ENCODE measurements around the gene PROSER2.
"Not testable (repeated sequence)": the region's sequence is repeated elsewhere in the genome, so short reads cannot be mapped to it uniquely, and the experiment has no call there.

Gene PROSER2

DNA sequence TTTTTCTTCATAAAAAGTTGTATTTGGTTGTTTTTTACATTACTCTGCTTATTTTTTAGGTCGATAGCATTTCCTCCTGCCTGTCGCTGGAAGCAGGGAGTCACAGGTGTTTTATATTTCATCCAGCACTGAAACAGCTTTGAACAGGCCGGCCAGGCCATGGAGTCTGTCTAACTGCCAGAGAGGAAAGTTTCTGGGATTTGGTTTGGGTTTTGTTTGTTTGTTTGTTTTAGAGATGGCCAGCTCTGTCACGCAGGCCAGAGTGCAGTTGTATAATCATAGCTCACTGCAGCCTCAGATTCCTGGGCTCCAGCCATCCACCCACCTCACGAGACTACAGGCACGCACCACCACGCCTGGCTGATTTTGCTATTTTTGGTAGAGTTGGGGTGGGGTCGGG is 23.4 kb downstream of the PROSER2 start:
- POLR2A ChIA-PET (ENCODE audit: low non-redundant PET) = no interaction called here
- no peak overlapping the region for H3K27ac ChIP-seq
- CTCF ChIA-PET = interaction anchor here (0.6 kb wide), 1 partner anchor 28 kb away, joined by 3 read pairs; no protein-coding TSS in a partner anchor
- TF ChIP-seq, protein P1, sequence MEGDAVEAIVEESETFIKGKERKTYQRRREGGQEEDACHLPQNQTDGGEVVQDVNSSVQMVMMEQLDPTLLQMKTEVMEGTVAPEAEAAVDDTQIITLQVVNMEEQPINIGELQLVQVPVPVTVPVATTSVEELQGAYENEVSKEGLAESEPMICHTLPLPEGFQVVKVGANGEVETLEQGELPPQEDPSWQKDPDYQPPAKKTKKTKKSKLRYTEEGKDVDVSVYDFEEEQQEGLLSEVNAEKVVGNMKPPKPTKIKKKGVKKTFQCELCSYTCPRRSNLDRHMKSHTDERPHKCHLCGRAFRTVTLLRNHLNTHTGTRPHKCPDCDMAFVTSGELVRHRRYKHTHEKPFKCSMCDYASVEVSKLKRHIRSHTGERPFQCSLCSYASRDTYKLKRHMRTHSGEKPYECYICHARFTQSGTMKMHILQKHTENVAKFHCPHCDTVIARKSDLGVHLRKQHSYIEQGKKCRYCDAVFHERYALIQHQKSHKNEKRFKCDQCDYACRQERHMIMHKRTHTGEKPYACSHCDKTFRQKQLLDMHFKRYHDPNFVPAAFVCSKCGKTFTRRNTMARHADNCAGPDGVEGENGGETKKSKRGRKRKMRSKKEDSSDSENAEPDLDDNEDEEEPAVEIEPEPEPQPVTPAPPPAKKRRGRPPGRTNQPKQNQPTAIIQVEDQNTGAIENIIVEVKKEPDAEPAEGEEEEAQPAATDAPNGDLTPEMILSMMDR (conservative IDR thresholded peaks at IDR 0.05; ENCODE audit: low read depth) = no peak
- DNase-seq (ENCODE audit: low spot score) = no peak

DNA sequence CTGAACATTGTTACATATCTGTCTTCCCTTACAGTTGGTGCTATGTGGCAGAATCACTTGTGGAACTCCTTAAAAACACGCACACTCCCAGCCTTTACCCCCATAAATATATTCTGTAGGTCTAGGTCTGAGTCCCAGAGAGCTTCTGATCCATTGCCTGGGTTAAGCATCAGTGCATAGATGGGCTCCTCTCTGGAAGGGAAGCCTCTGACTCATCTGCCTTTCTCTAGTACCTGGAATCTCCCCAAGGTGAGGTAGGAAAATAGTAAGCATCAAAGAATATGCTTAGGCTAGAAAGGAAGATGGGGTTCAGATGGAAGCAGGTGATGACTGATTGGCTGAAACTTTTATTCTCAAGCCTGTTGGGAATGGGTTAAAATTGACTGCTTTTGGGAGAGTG is 26.1 kb downstream of the PROSER2 start:
- CTCF ChIA-PET = no interaction called here
- no peak overlapping the region for H3K27ac ChIP-seq
- POLR2A ChIA-PET (ENCODE audit: low non-redundant PET) = no interaction called here
- TF ChIP-seq, protein P1 (conservative IDR thresholded peaks at IDR 0.05; ENCODE audit: low read depth) = no peak
- DNase-seq (ENCODE audit: low spot score) = no peak

DNA sequence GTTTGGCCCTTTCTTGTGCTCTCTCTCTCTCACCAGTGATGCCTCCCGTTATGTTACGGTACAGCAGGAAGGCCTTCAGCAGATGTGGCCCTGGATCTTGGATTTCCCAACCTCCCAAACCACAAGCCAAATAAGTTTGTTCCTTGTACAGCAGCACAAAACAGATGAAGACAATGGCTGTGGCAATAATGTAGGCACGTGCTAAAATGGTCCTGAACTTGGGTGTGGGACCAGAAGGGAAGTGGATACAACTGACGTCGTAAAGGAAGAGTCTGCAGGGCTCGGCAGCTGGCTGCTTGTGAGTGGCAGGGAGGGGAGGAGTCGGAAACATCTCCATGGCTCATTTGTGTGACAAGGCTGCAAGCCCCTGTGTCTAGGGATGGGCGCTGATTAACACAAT is 26.8 kb downstream of the PROSER2 start:
- no peak for DNase-seq (ENCODE audit: low spot score)
- ChIA-PET CTCF (no interaction called here), POLR2A (ENCODE audit: low non-redundant PET) (no interaction called here)
- no peak overlapping the region for H3K27ac ChIP-seq
- TF ChIP-seq, protein P1 (conservative IDR thresholded peaks at IDR 0.05; ENCODE audit: low read depth) = no peak

DNA sequence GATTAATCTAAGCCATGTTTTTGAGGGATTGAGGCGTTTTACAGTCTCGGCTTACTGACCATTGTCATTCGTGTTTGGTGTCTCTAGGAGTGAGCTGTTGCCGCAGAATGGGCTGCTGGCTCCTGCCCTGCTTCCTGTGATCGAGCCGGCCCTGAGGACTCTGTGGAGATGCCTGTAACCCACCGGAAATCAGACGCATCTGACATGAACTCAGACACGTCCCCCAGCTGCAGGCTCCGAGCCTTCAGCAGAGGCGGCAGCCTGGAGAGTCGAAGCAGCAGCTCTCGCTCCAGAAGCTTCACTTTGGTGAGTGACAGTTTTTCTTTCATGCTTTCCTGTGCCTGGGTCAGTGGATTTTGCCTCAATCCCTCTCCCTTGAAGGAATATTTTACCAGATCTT is 28.8 kb downstream of the PROSER2 start:
- H3K27ac ChIP-seq = peak overlapping the region; percentile 6; the same call in 1 of the 2 replicates
- ChIA-PET POLR2A (ENCODE audit: low non-redundant PET) (no interaction called here), CTCF (no interaction called here)
- DNase-seq (ENCODE audit: low spot score) = no peak
- TF ChIP-seq, protein P1 (conservative IDR thresholded peaks at IDR 0.05; ENCODE audit: low read depth) = no peak

DNA sequence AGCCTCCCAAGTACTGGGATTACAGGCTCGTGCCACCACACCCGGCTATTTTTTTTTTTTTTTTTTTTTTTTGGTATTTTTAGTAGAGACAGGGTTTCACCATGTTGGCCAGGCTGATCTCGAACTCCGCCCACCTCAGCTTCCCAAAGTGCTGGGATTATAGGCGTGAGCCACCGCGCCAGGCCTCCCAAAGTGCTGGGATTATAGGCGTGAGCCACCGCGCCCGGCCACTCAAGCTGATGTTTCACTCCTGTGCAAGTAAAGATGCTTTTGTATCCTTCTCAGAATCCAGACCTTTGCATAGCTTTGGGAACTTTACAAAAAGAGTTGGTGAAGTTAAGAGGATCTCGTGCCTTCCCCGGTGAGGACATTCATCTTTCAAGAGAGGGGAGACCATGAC is 29.5 kb downstream of the PROSER2 start:
- H3K27ac ChIP-seq = 0 out of 2 replicates have a peak overlapping the region, but pooled peaks have one; percentile 6
- CTCF ChIA-PET = interaction anchor here (0.7 kb wide), 1 partner anchor 38 kb away, joined by 3 read pairs; no protein-coding TSS in a partner anchor
- POLR2A ChIA-PET (ENCODE audit: low non-redundant PET); DNase-seq (ENCODE audit: low spot score): not testable (repeated sequence)

DNA sequence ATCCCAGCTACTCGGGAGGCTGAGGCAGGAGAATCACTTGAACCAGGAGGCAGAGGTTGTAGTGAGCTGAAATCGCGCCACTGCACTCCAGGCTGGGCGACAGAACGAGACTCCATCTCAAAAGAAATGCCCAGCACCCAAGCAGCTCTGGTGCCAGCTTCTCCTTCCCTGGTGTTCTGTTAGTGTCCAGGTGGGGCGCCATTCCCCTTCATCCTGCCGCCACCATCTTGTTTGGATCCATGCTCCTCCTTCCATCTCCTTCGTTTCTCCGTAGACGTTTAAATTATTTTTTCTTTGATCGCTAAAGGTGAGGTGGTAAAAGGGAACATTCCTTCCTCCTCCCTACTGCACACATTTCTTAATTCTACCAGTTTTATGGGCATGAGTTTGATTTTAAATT is 30.3 kb downstream of the PROSER2 start:
- TF ChIP-seq, protein P1 (conservative IDR thresholded peaks at IDR 0.05; ENCODE audit: low read depth) = no peak
- ChIA-PET CTCF (interaction anchor here (0.6 to 0.7 kb wide), 3 partner anchors 17 to 1283 kb away, joined by 3 to 6 read pairs (median 3); no protein-coding TSS in a partner anchor), POLR2A (ENCODE audit: low non-redundant PET) (interaction anchor here (0.5 kb wide), 1 partner anchor 343 kb away, joined by 3 read pairs; the partner anchor contains the start of gene CDC123)
- DNase-seq (ENCODE audit: low spot score) = no peak
- no peak overlapping the region for H3K27ac ChIP-seq

DNA sequence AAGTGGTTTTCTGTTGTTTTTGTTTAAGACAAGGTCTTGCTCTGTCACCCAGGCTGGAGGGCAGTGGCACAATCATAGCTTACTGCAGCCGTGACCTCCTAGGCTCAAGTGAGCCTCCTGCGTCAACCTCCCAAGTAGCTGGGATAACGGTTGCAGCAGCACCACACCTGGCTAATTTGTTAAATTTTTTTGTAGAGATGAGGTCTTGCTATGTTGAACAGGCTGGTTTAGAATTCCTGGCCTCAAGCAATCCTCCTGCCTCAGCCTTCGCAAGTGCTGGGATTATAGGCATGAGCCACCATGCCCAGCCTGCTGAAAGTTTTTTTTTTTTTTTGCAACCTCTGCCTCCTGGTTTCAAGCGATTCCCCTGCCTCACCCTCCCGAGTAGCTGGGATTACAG is 31.1 kb downstream of the PROSER2 start:
- peak overlapping the region; percentile 36 for H3K27ac ChIP-seq
- CTCF ChIA-PET = interaction anchor here (0.6 to 0.7 kb wide), 2 partner anchors 40 to 60 kb away, joined by 3 read pairs; no protein-coding TSS in a partner anchor
- POLR2A ChIA-PET (ENCODE audit: low non-redundant PET) = no interaction called here
- no peak for DNase-seq (ENCODE audit: low spot score)
- TF ChIP-seq, protein P1 (conservative IDR thresholded peaks at IDR 0.05; ENCODE audit: low read depth) = no peak
